ENCODE measurements around the gene AZGP1. TPM values are rescaled to one million over a fixed set of nuclear protein-coding genes. Genes with fewer than 3 reads are reported as not detected.
"Not testable (repeated sequence)": the region's sequence is repeated elsewhere in the genome, so short reads cannot be mapped to it uniquely, and the experiment has no call there.

Gene AZGP1
- total RNA-seq, 1 experiment from 2014 or later: 0.18 TPM

DNA sequence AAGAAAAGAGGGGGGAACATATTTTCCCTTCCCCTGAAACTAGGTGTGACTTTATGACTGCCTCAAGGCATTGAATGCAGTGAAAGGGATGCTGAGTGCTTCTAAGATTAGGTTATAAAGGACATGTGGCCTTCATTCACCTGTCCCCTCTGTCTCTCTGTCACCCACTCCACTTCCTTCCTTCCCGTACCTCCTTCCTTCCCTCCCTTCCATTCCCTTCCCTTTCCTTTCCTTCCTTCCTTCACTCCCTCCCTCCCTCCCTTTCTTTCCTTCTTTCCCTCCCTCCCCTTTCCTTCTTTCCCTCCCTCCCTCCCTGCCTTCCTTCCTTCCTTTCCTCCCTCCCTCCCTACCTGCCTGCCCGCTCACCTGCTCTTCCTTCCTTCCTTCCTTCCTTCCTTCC, 35.1 kb upstream of the AZGP1 start:
- Histone ChIP-seq H3K9me2 (replicated peaks; ENCODE audit: low read length) (no peaks in the 10 kb centered on the region), H3K36me3 (ENCODE audit: low read depth, low read length) (no peaks in the 10 kb centered on the region), H3K4me2 (ENCODE audit: low read length) (no peak overlapping the region), H2AFZ (ENCODE audit: low read length) (no peak overlapping the region), H3K4me1 (ENCODE audit: insufficient read depth, low read length) (peaks cover 10% of the 10 kb centered on the region; the same call in 1 of the 2 replicates), H3K9ac (ENCODE audit: low read length) (no peak overlapping the region), H3K4me3 (ENCODE audit: low read length) (no peak overlapping the region), H3K27me3 (ENCODE audit: low read length) (no peaks in the 10 kb centered on the region), H4K20me1 (ENCODE audit: low read length) (peaks cover under 1% of the 10 kb centered on the region; the same call in 1 of the 2 replicates), H3K79me2 (ENCODE audit: low read length) (peaks cover 8% of the 10 kb centered on the region), H3F3A (ENCODE audit: low read length, unreplicated experiment) (no peaks in the 10 kb centered on the region), H3K27ac (ENCODE audit: low read length) (no peak overlapping the region), H3K9me3 (ENCODE audit: low read length) (no peaks in the 10 kb centered on the region)
- TF ChIP-seq CTCF (conservative IDR thresholded peaks at IDR 0.05; ENCODE audit: low read depth, low read length): no peak
- TF ChIP-seq EZH2 (IDR thresholded peaks at IDR 0.05; ENCODE audit: low read length, unreplicated experiment): no peak
- no peak for TF ChIP-seq EZH2phosphoT487 (IDR thresholded peaks at IDR 0.05; ENCODE audit: borderline replicate concordance, low read length)
- ATAC-seq: no peak
- no TSS peak for BruUV-seq (replicated peaks)
- intact Hi-C loops (cut with micrococcal nuclease): no loop called here
- ChIA-PET POLR2A (ENCODE audit: unreplicated experiment) (no interaction called here), CTCF (no interaction called here)
- DNase-seq: no peak

- BruUV-seq (replicated peaks); CTCF ChIA-PET; DNase-seq; ATAC-seq; H3K9me3 ChIP-seq (ENCODE audit: low read length); H3K4me2 ChIP-seq (ENCODE audit: low read length); H3K27me3 ChIP-seq (ENCODE audit: low read length); H3K9me2 ChIP-seq (replicated peaks; ENCODE audit: low read length); H3K79me2 ChIP-seq (ENCODE audit: low read length); H3F3A ChIP-seq (ENCODE audit: low read length, unreplicated experiment); H3K9ac ChIP-seq (ENCODE audit: low read length); H3K27ac ChIP-seq (ENCODE audit: low read length); H4K20me1 ChIP-seq (ENCODE audit: low read length); H3K36me3 ChIP-seq (ENCODE audit: low read depth, low read length); H3K4me1 ChIP-seq (ENCODE audit: insufficient read depth, low read length); POLR2A ChIA-PET (ENCODE audit: unreplicated experiment); intact Hi-C loops (cut with micrococcal nuclease); H2AFZ ChIP-seq (ENCODE audit: low read length); H3K4me3 ChIP-seq (ENCODE audit: low read length): not testable (repeated sequence)
These were observed 34.1 kb upstream of the AZGP1 start for GRCh38 chr7:100009952-100010351.

GRCh38 chr7:100008525-100008924, 32.7 kb upstream of the AZGP1 start:
- TF ChIP-seq EZH2phosphoT487 (IDR thresholded peaks at IDR 0.05; ENCODE audit: borderline replicate concordance, low read length): no peak
- no peak for TF ChIP-seq EZH2 (IDR thresholded peaks at IDR 0.05; ENCODE audit: low read length, unreplicated experiment)
- TF ChIP-seq CTCF (conservative IDR thresholded peaks at IDR 0.05; ENCODE audit: low read depth, low read length): no peak
- ChIA-PET POLR2A (ENCODE audit: unreplicated experiment) (interaction anchor here (0.6 kb wide), 1 partner anchor 21 kb away, joined by 3 read pairs; no protein-coding TSS in a partner anchor), CTCF (no interaction called here)
- Histone ChIP-seq H3K4me3 (ENCODE audit: low read length) (no peak overlapping the region), H3K9ac (ENCODE audit: low read length) (no peak overlapping the region), H3K36me3 (ENCODE audit: low read depth, low read length) (no peaks in the 10 kb centered on the region), H3K27ac (ENCODE audit: low read length) (no peak overlapping the region), H3F3A (ENCODE audit: low read length, unreplicated experiment) (no peaks in the 10 kb centered on the region), H3K4me1 (ENCODE audit: insufficient read depth, low read length) (peaks cover 5% of the 10 kb centered on the region; the same call in 1 of the 2 replicates), H3K27me3 (ENCODE audit: low read length) (no peaks in the 10 kb centered on the region), H3K9me3 (ENCODE audit: low read length) (no peaks in the 10 kb centered on the region), H4K20me1 (ENCODE audit: low read length) (no peaks in the 10 kb centered on the region), H2AFZ (ENCODE audit: low read length) (peak overlapping the region; percentile 29; the same call in 1 of the 2 replicates), H3K79me2 (ENCODE audit: low read length) (no peaks in the 10 kb centered on the region), H3K9me2 (replicated peaks; ENCODE audit: low read length) (no peaks in the 10 kb centered on the region), H3K4me2 (ENCODE audit: low read length) (no peak overlapping the region)
- intact Hi-C loops (cut with micrococcal nuclease): no loop called here
- ATAC-seq (peak; percentile 18; the same call in 1 of the 2 replicates), DNase-seq (peak; percentile 22)
- BruUV-seq (replicated peaks): no TSS peak
